GM19438 (cell line): ENCODE results near the gene LINC01488.

ENCODE experiments used
- ATAC-seq: cut with Tn5 transposase; IDR thresholded peaks from one replicate; pipeline ENCODE4 v1.9.1; 2021; ENCODE audit warnings: low read depth; ENCODE audit not compliant: unreplicated experiment

LINC01488 gene

DNA sequence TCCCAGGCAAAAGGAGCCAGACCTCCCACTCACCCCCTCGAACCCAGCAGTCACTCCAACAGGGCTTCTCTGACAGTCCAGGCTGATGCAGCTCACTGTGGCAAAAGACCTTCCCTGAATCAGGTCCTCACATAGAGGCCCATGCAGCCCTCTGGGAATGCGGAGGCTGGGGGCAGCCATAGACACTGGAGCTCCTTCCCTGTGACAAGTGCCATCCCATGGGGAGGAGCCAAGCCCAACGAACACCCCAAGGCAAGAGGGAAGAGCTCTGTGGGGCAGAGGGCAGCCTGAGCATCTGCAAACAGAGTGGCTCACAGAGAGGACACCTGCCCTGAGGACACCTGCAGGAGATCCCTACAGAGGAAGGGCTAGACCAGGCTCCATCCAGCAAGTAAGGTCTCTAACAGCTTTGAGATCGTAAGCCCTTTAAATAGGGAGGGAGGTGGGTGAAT, at the start of gene LINC01488:
TSS of gene LINC01488 (plus strand) at position 271 of the 452 bp plus-strand sequence.
- no peak for ATAC-seq

DNA sequence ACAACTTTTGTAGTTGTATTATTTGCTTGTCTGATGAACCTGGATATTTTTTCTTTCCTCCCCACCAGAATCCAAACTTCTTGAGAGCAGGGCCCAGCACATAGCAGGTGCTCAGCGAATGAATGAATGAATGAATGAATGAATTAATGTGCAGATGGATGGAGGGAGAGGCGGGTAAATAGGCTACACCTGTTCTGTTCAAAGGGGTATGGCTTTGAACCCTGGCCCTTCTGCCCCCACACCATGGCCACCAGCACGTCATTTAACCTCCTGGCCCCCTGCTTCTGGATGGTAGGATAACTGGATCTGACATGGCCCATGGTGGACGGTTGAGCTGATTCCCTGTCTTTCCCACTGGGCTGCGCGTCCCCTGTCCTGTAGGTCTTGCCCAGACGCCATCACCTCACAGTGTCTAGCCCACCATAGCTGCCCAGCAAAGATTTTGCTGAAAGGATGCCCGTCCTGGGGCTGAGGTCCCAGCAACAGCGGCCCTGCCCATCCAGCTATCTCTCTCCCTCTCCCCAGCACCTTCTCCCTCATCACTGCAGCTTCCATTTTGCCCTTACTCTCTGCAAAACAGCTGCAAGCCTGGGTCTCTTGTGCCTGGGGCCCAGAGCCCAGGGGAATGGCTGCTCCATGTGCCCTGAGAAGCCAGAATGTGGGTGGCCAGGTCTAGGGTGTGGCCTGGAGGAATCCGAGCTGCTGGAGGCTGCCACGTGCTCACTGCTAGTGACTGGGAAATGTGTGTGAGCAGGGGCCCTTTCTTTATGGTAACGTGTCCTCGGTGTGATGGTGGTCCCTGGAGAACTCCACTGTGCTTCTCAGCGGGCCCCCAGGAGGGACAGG, 49.3 kb upstream of the LINC01488 start:
- no peak for ATAC-seq

DNA sequence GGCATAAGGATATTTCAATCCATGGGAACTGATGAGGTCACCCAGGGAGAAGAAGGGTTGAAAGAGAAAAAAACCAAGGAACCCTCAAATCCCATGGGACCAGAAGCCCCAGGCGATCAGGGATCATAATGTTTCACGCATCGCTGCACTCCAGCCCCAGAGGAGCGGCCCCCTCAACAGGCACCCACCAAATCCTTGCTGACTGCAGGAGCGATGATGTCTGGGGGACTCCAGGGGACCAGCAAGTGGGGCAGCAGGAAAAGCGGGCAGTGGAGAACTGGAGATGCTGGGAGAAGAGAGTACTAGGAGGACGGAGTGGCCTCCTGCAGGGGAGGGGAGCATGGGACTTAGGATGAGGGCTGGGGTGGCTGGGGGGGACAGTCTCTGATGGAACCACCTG, 47.7 kb upstream of the LINC01488 start:
- ATAC-seq, result no peak

DNA sequence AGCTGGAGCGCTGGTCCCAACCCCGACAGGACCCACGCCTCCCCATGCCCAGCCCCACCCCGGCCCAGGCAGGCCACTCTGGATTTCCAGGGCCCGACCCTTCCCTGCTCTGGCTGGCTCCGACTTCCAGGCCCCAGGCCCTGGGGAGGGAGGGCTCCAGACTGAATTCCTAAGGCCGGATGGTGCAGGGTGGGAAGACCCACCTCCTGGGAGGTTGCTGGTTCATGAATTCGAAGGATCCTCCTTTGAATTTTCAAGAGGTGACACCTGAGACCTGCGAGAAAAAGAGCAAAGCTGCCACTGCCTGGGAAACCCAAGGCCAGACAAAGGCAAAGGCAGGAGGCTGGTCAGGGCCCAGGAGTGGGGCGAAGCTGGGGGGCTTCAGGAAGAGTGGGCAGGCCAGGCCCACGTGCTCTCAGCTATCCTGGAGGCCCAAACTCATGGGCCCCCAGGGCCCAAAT, 47.0 kb upstream of the LINC01488 start:
- no peak for ATAC-seq

DNA sequence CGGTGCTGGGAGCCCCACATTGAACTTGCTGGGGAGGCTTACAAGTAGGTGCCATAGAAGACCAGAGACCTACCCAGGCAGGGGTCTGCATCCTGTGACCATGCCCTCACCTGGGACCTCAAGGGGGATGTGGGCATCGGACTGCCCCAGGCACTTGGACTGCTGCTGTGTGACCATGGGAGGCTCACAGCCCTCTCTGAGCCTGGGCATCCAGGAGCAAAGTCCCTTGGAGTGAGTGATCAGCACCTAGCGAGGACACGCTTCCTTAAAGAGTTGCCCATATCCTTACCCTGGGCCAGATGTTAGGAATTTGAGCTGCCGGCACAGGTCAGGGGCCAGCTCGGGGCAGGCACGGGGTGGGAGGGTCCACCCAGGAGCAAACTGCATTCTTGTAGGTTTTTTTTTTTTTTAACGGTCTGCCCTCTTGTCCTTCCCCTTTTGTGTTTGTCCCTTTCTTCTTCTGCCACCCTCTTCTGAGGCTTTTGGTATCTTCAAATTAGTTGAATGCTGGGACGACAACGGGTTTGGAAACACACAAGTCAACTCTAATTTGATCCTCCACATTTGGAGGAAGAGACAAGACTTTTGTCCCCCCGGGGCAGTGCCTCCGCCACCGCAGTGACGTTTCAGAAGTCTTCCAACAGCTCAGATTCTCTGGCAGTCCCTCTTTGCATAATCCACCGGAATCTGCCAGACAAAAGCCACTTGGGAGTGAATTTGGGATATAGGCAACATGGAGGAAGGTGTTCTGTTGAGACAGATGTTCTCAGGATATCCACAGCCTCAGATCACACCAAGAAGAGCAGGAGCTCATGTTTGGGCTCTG, 46.1 kb upstream of the LINC01488 start:
- no peak for ATAC-seq

DNA sequence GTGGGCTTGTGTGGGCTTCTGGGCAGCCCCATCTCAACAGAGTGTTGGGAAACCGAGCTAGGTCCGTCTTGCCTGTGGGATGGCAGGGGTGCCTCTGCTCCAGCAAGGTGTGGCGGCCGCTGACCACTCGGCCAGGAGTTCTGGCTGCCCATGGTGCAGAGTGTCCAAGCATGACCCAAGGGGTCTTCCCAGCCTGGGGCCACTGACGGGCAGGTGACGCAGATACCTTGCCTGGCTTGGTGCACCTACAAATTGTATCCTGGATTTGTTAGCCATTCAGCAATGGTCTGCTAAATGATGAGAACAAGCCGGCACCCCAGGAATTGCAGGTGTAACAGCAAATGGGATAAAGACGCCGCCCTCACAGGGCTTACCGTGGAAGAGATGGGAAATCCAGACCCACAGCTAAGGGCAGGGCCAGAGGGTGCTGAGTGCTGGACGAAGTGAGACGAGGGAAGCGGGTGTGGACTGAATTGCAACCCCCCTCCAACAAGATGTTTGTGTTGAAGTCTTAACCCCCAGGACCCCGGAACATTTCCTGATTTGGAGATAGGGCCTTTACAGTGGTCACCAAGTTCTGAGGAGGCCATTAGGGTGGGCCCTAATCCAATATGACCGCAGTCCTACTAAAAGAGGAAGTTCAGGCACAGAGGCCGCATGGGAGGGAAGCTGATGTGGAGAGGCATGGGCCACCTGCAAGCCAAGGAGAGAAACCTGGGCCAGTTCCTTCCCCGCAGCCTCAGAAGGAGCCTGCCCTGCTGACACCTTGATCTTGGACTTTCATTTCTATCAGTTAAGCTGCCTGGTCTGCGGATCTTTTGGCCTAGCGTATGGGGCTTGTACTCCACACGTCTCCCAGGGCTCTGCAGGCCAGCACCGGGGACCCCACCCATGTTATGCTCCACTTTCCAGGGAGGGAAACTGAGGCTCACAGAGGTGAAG, 45.2 kb upstream of the LINC01488 start:
- no peak for ATAC-seq

DNA sequence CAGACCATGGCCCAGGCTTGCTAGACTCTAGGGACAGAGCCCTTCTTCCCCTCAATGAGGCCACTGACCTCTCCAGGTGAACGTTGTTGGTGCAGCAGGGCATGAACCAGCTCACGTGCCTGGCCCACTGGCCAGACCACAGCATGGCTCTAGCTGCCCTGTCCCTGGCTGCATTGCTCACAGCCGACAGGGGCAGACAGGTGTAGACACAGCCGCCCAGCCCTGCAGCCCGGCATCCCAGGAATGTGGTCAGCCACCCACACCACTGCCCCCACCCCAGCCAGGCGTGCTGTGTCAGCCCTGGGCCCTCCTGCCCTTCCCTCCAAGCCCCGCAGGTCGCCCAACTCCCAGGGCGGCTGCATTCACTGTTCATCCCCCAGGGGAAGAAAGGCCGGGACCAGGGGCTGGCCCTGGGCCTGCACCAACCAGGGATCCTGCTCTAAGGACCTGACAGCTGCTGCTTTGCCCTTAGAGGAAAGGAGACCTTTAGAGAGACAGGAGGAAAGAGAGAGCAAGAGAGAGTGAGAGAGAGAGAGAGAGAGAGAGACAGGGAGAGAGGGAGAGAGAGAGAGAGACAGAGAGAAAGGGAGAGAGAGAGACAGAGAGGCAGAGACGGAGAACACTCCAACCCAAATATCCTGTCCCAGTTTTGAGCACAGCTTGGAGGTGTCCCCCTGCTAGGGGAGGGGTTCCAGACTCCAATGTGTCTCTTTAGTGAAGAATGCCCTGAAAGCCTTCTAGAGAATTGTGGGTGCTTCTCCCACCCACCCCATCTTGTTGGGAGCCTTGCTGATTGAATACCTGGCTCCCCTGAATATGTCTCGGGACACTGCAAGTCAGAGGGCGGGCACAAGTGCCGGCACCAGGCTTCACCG, 44.2 kb upstream of the LINC01488 start:
- ATAC-seq, result no peak

DNA sequence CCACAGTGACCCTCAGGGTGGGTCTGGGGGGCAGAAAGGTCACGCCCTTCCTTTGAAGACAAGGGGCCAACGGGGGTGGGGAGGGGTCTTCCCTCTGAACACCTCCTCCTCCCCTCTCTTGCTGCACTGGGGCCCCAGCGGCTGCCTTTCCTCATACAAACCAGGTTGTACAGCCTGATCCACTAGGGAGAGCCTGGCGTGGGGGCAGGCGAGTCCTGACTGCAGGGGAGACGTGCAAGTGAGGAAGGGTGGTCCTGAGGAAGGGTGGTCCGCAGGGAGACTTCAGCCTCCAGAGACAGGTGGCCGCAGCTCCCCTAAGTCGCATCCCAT, 43.6 kb upstream of the LINC01488 start:
- no peak for ATAC-seq

DNA sequence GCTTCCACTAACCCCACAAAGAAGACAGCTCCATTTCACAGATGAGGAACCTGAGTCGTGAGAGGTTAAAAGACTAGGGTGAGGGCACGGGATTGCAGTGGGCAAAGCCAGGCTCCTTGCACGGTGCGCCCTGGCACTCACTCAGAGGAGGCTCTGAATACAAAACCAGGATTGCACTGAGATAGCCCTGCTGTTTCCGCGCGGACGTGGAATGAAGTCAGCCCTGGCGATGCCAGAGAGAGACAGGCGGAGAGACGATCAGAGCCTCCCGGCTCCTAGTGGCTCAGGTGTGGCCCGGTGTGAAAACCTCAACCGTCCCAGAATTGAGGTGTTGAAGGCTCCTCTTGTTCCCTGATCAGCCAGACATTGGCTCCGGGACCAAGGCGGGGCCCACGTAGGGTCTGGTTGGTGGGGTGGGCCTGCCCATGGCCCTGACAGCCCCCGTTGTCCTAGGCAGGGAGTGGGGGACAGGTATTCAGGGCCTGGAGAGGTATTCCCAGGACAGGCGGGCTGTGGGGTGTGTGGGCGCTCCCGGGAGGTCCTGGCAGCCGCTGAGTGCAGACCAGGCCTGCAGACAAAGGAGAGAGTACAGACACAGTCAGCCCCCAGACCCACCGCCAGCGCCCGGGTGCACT, 43.1 kb upstream of the LINC01488 start:
- ATAC-seq, result no peak

DNA sequence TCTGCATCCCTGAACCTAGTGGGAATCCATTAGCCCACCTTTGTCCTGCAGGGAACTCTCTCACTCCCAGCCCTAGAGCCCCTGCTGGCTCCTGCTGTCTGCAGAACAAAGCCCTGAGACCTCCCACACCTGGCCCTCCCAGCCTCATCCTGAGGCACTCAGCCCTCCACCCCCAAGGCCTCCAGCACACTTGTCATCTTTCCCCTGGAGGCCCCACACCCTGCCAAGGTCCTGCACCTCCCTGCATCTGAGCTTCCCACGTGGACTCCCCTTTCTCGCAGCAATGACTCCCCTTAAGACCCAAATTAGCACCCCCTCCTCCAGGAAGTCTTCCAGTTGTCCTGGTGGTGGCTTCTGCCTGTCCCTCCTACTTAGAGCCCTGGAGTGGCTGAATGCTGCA, 42.3 kb upstream of the LINC01488 start:
- ATAC-seq, result no peak

DNA sequence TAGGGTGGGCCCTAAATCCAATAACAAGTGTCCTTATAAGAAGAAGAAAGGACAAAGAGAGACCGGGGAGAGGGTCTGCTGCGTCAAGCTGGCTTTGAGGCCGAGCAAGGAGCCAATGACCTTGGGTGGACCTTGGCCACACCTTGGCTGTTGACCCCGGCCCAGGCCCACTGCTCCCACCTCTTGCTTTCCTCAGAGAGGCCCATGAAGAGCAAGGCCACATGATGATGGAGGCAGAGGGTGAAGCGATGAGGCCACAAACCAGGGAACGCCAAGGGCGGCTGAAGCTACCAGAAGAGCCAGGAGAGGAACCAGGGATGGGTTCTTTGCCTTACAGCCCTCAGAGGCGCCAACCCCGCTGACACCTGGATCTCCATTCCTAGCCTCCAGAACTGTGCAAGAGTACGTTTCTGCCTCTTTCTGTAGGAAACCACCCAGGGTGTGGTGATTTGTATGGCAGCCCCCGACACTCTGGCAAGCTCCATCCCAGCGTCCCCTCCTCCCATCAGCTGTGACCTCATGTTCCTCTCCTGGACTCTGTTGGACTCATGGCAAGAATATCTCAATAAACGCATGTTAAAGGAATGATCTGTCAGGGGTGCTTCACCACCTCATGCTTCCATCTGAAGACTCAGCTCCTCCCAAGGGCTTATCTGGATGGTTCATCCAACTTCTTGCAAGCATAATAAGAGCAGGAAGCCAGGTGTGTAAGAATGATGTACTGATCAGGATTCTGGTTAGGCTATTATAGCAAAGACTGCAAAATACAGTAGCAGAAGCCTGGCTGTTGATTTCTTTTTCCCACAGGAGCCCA, 41.6 kb upstream of the LINC01488 start:
- no peak for ATAC-seq

DNA sequence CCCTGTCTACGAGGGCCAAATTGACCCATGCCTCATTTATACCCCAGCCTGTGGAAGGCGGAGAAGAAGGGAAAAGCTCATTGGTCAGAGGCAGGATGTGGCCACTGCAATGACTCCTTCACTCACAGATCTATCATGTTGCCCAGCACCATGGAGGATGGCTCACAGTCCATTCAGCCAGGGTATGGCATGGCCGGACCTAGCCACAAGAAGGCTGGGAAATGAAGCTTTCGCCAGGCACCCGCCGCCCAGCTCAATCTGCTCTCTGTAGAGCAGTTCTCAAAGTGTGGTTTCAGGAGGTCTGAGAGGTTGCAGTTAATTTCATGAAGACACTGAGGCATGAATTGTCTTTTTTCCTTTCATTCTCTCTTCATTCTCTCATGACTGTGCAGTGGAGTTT, 40.6 kb upstream of the LINC01488 start:
- no peak for ATAC-seq

DNA sequence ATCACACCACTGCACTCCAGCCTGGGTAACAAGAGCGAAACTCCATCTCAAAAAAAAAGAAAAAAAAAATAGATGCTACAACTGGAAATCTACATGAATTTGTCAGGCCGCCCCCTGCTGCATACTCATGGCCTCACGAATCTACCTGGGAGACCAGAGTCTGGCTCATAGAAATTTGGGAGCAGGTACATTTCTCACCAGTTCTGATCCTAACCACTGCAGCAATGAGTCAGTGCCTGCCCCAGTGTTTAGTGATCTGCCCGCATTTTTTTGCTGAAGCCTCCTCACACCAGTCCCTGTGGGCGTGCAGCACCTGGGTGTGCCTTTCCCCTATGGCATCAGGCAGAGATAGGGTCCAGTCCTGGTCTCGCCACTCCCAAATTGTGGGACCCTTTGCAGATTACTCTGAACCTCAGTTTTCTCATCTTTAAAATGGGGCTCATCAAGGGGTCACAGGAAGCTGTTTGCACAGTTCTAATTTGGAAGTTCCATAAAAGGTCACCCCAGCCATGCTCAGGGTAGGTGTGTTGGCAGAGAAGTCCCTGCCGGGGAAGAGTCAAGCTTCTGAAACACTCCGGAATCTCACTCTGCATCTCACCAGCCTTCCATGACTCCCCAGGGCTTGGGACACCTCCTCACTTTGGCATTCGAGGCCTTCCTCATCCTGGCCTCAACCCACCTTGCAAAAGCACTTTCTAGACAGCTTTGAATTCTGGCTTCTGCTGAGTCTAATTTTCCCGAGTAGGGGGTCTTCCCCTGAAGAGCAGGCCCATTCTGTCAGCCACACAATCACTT, 39.3 kb upstream of the LINC01488 start:
- ATAC-seq, result no peak

DNA sequence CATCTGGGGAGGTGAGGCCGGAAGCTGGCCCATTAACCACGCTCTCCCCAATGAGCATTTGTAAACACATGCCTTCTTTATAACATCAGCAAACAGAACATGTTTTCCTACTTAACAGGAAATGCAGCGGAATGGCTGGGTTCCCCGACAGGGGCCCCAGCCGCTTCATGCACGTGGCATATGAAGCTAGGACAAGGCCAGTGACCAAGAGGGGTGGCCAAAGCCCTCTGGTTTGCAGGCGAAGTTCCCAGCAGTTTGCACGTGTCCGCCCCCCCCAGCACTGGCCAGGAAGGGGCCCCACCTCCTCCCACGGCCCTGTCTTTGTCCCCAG, 38.7 kb upstream of the LINC01488 start:
- no peak for ATAC-seq

DNA sequence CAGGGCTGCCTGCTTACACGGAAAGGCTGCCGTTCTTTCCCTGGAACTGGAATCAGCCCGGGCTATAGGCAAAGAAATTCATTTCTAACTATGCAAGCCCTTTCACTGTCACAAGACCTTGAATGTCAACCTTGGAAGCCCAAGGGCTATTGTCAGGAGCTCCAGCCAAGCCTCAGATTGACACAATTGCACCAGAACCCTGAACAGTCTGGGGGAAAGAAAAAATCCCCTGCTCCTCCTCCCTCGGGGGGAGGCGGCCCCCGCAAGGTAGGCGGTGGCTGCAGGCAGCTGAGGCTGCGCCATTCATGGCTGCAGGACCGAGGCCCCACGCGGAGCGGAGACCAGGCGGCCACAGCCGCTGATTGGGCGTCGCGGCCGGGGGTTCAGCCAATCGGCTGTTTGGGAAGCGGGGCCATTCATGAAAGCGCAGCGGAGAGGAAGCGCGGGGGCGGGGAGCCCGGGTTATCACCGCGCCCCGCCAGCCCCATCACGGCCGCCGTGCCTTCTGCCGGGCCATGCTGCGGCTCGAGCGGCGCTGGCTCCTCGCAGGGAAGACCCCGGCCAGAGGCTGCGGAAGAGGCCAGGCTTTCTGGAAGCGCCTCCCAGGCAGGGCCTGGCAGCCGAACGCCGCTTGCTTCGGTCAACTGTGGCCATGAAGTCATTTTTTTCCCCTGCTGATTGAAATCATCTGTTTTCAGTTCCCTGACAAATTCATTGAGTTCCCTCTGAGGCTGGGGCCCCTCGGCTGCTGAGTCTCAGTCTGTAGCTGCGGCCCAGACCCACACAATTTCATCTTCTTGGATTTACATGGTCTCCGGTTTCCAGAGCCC, 38.1 kb upstream of the LINC01488 start:
- peak; percentile 90 for ATAC-seq

DNA sequence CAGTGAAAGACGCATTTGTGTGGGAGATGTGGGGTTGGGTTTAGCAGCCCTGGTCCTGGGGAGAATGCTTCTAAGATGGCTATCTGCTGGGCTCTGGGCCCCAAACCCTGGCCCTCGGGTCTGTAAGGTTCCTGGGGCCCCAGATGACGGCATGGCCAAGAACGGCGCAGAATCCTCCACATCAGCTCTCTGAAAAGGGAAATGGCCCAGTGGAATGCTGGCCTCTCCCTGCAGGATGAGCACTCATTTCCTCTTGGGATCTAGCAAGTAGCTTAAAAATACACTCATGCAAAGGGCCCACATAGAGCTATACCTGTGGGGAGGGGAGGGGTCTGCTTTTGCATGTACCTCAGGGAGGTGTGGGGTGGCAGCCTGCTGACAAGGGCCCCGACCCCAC, 37.5 kb upstream of the LINC01488 start:
- no peak for ATAC-seq
